Lower leg skin (tissue), 3 donors: ENCODE measurements around the gene CFAP299.

Experiments used
- CTCF ChIP-seq, 3 donors: fragments of 450-650 bp; IDR thresholded peaks; one replicate each; pipeline ENCODE4 v1.5.1; 2016; ENCODE audit warnings: antibody characterized with exemption in 3 of 3, mild to moderate bottlenecking in 3 of 3, moderate library complexity in 2 of 3
- POLR2A ChIP-seq, 2 donors: fragments of 450-650 bp; IDR thresholded peaks; one replicate each; pipeline ENCODE4 v1.6.1; 2016 to 2017; ENCODE audit warnings: antibody characterized with exemption in 2 of 2, mild to moderate bottlenecking in 1 of 2, moderate library complexity in 1 of 2

- TF ChIP-seq CTCF (IDR thresholded peaks at IDR 0.05) (no peak), POLR2A (IDR thresholded peaks at IDR 0.05) (no peak)
Measured at GRCh38 chr4:80475236-80475635, 139.7 kb downstream of the CFAP299 start.
